Islet of Langerhans (tissue), 1 donor: ENCODE measurements around the gene ERAL1.
"Not testable (repeated sequence)": the region's sequence is repeated elsewhere in the genome, so short reads cannot be mapped to it uniquely, and the experiment has no call there.

Source experiments
- FAIRE-seq: peaks from one replicate; lab custom pipeline; 2011; peaks lifted over from hg19 to GRCh38; lab: Jason Lieb, UNC

ERAL1 gene

GRCh38 chr17:28879886-28880571 is 25.2 kb downstream of the ERAL1 start:
- no peak for FAIRE-seq

GRCh38 chr17:28880572-28880945 is 25.7 kb downstream of the ERAL1 start:
- no peak for FAIRE-seq

GRCh38 chr17:28881533-28882056 is 26.8 kb downstream of the ERAL1 start:
- FAIRE-seq = no peak

DNA sequence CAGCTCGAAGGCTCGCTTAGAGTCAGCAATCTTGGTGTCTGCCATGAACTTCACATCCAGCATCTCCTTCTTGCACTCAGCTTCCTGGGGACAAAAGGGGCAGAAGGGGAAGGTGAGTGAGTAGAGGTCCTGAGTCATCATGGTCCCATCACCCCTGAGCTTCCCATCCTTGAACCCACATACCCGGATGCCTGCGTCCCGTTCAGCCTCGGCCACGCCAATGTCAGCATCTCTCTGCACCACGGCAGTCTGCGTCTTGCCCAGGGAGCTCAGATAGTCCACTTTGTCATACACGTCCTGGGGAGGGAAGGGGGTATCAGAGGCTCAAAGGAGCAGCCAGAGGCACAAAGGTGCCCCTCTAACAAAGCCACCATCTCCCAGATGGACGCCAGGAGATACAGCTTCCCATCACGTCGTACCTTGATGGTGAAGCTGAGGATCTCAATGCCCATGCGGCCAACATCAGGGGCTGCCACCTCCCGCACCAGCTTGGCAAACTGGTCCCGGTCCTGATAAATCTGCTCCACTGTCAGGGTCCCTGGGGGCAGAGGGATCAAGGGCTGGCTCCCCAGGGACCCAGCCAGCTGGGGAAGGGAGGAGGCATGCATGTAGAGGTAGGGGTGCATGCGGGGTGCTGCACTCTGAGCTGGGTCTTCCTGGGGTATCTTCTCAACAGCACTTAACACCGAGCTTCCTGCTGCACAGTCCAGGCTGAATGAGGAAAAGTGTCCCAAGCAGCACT is 27.5 kb downstream of the ERAL1 start:
- FAIRE-seq = no peak

DNA sequence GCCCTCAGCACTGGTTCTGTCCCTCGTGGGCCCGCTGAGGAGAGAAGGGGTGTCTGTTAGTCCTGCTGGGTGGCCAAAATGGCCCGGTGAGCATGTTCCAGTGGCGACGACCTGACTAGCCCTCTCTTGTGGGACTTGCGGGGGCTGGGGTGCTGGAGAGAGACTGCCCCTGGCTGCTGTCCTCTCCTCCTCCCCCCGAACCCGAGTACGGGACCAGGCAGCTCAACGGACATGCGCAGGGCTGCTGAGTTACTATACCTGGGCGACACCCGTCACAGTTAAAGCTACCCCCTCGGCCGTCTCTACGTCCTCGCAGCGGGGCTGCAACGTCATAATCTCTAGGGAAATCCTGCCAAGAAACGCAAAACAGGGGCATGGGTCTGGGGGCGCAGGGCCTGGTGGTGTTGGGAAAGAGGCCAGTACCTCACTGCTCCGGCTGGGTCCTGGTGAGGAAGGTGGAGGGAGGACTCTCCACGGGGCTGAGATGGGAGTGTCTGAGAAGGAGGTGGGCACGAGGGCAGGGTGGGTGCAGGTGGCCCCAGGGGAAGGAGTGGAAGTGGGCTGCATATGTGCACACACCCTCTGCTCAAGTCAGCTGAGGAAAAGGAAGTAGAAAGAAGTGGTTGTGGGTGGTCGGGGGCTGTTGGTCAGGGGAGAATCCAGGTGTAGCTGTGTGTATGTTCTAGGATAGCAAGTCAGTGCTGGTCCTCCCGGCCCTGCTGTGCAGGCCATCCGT is 29.3 kb downstream of the ERAL1 start:
- FAIRE-seq = no peak

DNA sequence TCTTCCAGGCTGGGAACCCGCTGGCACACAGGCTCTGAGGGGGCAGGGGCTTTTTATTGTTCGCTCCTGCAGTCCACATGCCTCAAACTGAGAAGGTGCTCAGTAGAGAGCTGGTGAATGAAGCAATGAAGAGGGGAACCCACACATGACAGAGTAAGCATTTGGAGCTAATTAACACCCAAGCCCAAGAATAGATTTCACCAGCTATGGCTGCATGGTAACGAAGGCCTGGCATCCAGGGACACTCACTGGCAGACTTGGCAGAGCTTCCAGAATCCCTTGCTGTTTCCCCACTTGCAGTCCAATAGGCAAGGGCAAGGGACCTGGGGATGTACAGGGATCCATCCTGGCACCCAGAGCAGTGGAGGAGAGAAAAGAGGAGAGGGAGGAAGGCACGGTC is 30.5 kb downstream of the ERAL1 start:
- FAIRE-seq = no peak

- no peak for FAIRE-seq
Observed at GRCh38 chr17:28885951-28886350, 31.1 kb downstream of the ERAL1 start.

- FAIRE-seq = no peak
Observed at GRCh38 chr17:28887871-28888471, 33.2 kb downstream of the ERAL1 start.

GRCh38 chr17:28888832-28889231 is 34.0 kb downstream of the ERAL1 start:
- no peak for FAIRE-seq

DNA sequence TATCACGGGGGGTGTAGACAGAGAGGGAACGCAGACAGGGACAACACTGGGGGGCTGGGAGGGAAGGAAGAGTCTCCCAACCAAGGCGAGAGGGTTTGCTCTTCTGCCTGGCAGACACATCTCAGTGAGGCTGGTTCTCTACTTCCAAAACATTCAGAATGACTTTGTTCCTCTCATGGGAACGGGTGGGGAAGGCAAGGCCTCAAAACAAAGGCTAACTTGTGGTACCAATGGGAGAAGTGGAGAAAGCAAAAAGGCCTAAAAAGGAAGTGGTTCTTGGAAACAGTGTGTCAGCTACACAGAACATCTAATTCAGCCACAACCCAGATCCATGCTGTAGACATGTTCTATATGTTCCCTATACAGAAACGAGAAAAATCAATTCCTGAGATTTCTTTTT is 35.2 kb downstream of the ERAL1 start:
- FAIRE-seq = no peak

DNA sequence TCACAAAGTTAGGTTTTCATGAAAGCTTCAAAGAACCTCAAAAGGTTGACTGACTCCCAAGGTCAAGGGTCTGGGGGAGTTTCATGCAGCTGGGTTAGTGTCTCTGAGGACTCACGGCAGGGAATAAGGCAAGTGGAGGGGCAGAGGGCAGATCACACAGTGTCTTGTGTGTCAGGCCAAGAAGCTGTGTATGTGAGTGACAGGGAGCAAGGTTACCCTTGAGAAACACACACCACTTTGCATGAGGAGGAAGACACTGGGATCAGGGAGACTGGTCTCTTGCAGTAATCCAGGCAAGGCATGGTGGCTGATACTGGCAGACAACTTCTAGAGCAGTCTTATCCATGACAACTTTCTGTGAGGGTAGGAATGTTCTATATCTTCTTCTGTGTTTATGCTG is 36.4 kb downstream of the ERAL1 start:
- FAIRE-seq = no peak

- no peak for FAIRE-seq
Observed at GRCh38 chr17:28892024-28892423, 37.2 kb downstream of the ERAL1 start.

GRCh38 chr17:28893248-28894183 is 38.7 kb downstream of the ERAL1 start:
- FAIRE-seq = not testable (repeated sequence)

DNA sequence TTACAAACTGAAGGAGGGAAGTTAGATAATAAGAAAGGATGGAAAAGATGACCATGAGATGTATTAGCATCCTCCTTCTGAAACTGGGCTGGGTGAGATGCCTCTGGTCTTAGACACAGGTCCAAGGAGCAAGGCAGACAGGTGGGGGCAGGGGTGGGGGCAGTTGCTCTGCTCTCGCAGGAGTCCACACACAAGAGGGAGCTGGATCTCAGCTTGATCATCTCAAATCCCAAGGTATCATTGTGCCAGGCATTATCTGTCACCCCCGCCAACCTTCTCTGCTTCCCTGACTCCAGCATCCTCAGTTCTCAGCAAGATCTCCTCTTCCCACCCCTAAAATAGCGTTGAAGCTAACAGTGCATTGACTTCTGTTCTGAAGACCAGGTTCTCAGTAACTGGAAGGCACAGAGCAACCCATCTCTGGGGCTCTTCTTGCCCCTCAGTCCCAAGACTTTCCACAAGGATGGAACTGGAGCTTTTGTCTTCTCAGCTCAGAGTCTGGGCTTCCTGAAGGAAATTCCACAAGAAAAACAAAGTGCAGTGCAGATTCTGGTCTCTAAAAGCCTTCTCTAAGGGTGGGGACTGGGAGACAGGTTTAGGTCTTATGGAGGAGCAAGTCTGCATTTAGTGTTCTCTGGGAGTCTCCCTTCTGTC is 41.1 kb downstream of the ERAL1 start:
- FAIRE-seq = no peak

- no peak for FAIRE-seq
Observed at GRCh38 chr17:28896491-28896883, 41.7 kb downstream of the ERAL1 start.

- no peak for FAIRE-seq
Observed at GRCh38 chr17:28896884-28897768, 42.3 kb downstream of the ERAL1 start, which contains the start of gene FLOT2. TSS of gene FLOT2 (minus strand) at chr17:28897733. CDS start at chr17:28897574, 159 bp downstream.

DNA sequence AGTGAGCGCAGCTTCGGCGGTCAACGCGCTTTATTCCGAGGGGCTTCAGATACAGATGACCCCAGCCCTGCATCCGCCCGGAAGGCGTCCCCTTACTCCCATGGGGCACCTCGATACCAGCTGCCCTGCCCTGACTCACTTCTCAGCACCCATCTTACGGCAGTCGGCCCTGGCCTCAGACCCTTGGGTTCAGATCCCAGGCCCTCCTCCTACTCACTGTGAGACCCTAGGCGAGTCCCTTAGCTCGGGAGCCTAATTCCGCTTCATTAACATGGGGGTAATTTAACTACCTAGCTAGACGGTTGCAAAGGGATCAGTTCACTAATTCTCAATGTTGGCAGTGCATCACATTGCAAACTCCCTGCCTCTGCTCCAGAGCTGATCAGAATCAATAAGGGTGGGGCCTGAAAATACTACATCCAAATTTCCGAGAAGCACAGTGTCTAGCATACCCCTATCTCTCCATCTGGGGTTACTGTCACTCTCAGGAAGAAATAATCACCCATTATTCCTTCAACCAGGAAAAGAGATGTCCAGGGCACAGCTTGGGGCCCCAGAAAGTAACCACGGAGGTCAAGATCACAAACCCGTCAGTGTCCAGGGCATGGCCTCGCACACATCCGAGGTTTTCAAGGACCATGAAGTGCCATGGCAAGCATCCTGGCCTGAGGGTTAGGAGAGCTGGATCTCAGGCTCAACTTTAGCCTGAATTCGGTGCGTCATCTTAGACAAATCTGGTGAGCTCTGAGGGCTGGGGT is 43.1 kb downstream of the ERAL1 start:
- no peak for FAIRE-seq

GRCh38 chr17:28898527-28898955 is 43.7 kb downstream of the ERAL1 start:
- no peak for FAIRE-seq

- no peak for FAIRE-seq
Observed at GRCh38 chr17:28899212-28899815, 44.5 kb downstream of the ERAL1 start.
